Measurements from ENCODE around the gene FHIT.
A peak's percentile ranks its signal among the peaks of the same experiment; 100 is the strongest.

The FHIT gene

GRCh38 chr3:60366486-60366885, 884.8 kb downstream of the FHIT start:
- no peak for DNase-seq

- peak in 1 of 2 donors; percentile 69 for DNase-seq
Observed at GRCh38 chr3:60365360-60365759, 885.9 kb downstream of the FHIT start.

GRCh38 chr3:60364475-60364874, 886.8 kb downstream of the FHIT start:
- DNase-seq = no peak

- no peak for DNase-seq
Observed at GRCh38 chr3:60363817-60364216, 887.4 kb downstream of the FHIT start.

GRCh38 chr3:60355825-60356224, 895.4 kb downstream of the FHIT start:
- no peak for DNase-seq

- DNase-seq = no peak
Observed at GRCh38 chr3:60351481-60351880, 899.8 kb downstream of the FHIT start.

GRCh38 chr3:60344340-60344739, 906.9 kb downstream of the FHIT start:
- no peak for DNase-seq

- no peak for DNase-seq
Observed at GRCh38 chr3:60343831-60344230, 907.4 kb downstream of the FHIT start.

- DNase-seq = no peak
Observed at GRCh38 chr3:60339304-60339703, 911.9 kb downstream of the FHIT start.

- DNase-seq = no peak
Observed at GRCh38 chr3:60337421-60337820, 913.8 kb downstream of the FHIT start.

- DNase-seq = no peak
Observed at GRCh38 chr3:60336061-60336460, 915.2 kb downstream of the FHIT start.

GRCh38 chr3:60333710-60334109, 917.5 kb downstream of the FHIT start:
- peak in 1 of 2 donors; percentile 80 for DNase-seq

- DNase-seq = no peak
Observed at GRCh38 chr3:60330107-60330506, 921.1 kb downstream of the FHIT start.

GRCh38 chr3:60325610-60326170, 925.6 kb downstream of the FHIT start:
- DNase-seq = no peak

GRCh38 chr3:60323651-60324050, 927.6 kb downstream of the FHIT start:
- no peak for DNase-seq

- DNase-seq = no peak
Observed at GRCh38 chr3:60323180-60323579, 928.1 kb downstream of the FHIT start.

- DNase-seq = no peak
Observed at GRCh38 chr3:60322298-60322856, 928.9 kb downstream of the FHIT start.

GRCh38 chr3:60319179-60319858, 931.9 kb downstream of the FHIT start:
- DNase-seq = no peak

GRCh38 chr3:60316121-60316797, 935.0 kb downstream of the FHIT start:
- DNase-seq = no peak

GRCh38 chr3:60313951-60314461, 937.2 kb downstream of the FHIT start:
- no peak for DNase-seq

- no peak for DNase-seq
Observed at GRCh38 chr3:60313231-60313798, 937.9 kb downstream of the FHIT start.

GRCh38 chr3:60309539-60310268, 941.5 kb downstream of the FHIT start:
- DNase-seq = peak in 1 of 2 donors; percentile 17

- DNase-seq = no peak
Observed at GRCh38 chr3:60308808-60309207, 942.4 kb downstream of the FHIT start.
